Dendritic cell treated with granulocyte-macrophage colony-stimulating factor and Interleukin-4, amounts not matched to agents 40 ng/mL and 50 ng/mL, for 4 days (primary cell): ENCODE results near the gene PHF2.

Source experiments
- H3K27ac Mint-ChIP-seq: one replicate; pipeline ENCODE4 v1.8.0; 2022; ENCODE audit warnings: mild to moderate bottlenecking, mixed read lengths
- H3K27me3 Mint-ChIP-seq: one replicate; pipeline ENCODE4 v1.8.0; 2022; ENCODE audit warnings: mild to moderate bottlenecking, mixed read lengths
- H3K36me3 Mint-ChIP-seq: one replicate; pipeline ENCODE4 v1.8.0; 2022; ENCODE audit warnings: low read depth, mixed read lengths
- H3K4me1 Mint-ChIP-seq: one replicate; pipeline ENCODE4 v1.8.0; 2022; ENCODE audit warnings: low read depth, mixed read lengths
- H3K4me3 Mint-ChIP-seq: one replicate; pipeline ENCODE4 v1.8.0; 2022; ENCODE audit warnings: mild to moderate bottlenecking, moderate library complexity, mixed read lengths
- H3K9me3 Mint-ChIP-seq: one replicate; pipeline ENCODE4 v1.8.0; 2022; ENCODE audit warnings: mixed read lengths
- intact Hi-C: fragments of 100-400 bp; cut with micrococcal nuclease; formaldehyde crosslinking; loops from one replicate; pipeline ENCODE4 v1.15.0; 2022

PHF2 gene

GRCh38 chr9:93656426-93657239 is 80.2 kb downstream of the PHF2 start:
- intact Hi-C loops: no loop called here
- H3K9me3 Mint-ChIP-seq: no peaks in the 10 kb centered on the region

DNA sequence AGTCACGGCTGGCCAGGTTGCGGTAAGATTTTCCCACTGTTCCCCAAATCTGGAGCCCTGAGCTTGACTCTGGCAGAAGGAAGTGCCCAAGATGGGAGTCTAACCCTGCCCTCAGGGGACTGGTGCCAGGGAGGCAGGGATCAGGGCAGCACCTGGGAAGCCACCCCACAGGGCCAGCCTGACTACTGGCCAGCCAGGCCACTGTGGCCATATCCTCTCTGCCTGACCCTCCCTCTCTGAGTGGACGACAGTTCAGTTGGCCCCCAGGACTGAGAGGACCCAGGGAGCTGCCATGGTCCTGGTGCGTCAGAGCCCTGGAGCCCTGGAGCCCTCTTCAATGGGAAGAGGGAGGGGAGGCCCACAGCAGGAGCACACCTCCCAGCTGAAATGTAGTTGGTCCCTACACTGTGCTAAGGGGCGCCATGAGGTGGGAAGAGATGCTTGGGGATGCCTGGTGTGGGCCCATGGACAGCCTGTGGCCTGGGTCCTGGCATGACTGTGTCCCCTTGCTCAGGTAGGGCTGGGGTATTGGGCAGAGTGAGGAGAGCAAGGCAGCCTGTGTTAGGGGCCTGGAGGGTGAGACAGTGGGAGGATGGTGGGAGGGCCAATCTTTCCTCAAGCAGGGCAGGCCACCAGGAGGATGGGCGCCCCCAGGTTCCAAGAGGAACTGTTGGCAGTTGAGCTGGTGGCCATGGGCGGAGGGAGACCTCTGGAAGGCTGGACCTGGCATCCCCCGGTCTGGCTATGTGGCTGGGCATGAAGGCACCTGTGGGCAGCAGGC is 81.1 kb downstream of the PHF2 start:
- H3K27ac Mint-ChIP-seq: no peak overlapping the region
- H3K4me1 Mint-ChIP-seq: no peaks in the 10 kb centered on the region
- no peaks in the 10 kb centered on the region for H3K36me3 Mint-ChIP-seq
- no peaks in the 10 kb centered on the region for H3K9me3 Mint-ChIP-seq
- intact Hi-C loops: no loop called here
- H3K4me3 Mint-ChIP-seq: no peak overlapping the region
- no peaks in the 10 kb centered on the region for H3K27me3 Mint-ChIP-seq

More at GRCh38 chr9:93656426-93657239, 80.2 kb downstream of the PHF2 start:
- H3K4me3 Mint-ChIP-seq: no peak overlapping the region
- no peaks in the 10 kb centered on the region for H3K4me1 Mint-ChIP-seq
- no peak overlapping the region for H3K27ac Mint-ChIP-seq
- no peaks in the 10 kb centered on the region for H3K36me3 Mint-ChIP-seq
- no peaks in the 10 kb centered on the region for H3K27me3 Mint-ChIP-seq

GRCh38 chr9:93658184-93658925 is 82.0 kb downstream of the PHF2 start:
- Mint-ChIP-seq H3K4me1 (no peaks in the 10 kb centered on the region), H3K36me3 (no peaks in the 10 kb centered on the region), H3K4me3 (no peak overlapping the region), H3K27ac (no peak overlapping the region), H3K9me3 (no peaks in the 10 kb centered on the region), H3K27me3 (no peaks in the 10 kb centered on the region)
- intact Hi-C loops: no loop called here

- Mint-ChIP-seq H3K27ac (no peak overlapping the region), H3K36me3 (no peaks in the 10 kb centered on the region), H3K9me3 (no peaks in the 10 kb centered on the region), H3K4me3 (no peak overlapping the region), H3K4me1 (no peaks in the 10 kb centered on the region), H3K27me3 (no peaks in the 10 kb centered on the region)
- intact Hi-C loops: no loop called here
These were observed 82.9 kb downstream of the PHF2 start for GRCh38 chr9:93659044-93659836.

DNA sequence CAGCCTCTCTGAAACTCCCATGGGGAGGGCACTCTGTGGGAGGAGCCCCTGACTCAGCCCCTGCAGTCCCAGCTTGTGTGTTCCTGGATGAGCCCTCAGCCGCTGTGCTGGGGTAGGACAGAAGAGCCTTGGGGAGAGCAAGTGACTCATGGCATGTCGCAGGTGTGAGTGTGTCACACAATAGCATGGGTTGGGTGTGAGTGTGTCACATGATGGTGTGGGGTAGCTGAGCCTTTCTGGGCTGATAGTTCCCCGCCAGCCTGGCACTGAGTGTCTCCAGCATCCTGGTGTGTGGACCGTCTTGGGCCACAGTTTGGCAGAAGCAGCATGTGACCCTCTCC is 83.4 kb downstream of the PHF2 start:
- H3K9me3 Mint-ChIP-seq: no peaks in the 10 kb centered on the region
- no peaks in the 10 kb centered on the region for H3K4me1 Mint-ChIP-seq
- no peak overlapping the region for H3K27ac Mint-ChIP-seq
- no peaks in the 10 kb centered on the region for H3K36me3 Mint-ChIP-seq
- intact Hi-C loops: no loop called here
- no peak overlapping the region for H3K4me3 Mint-ChIP-seq
- H3K27me3 Mint-ChIP-seq: no peaks in the 10 kb centered on the region

DNA sequence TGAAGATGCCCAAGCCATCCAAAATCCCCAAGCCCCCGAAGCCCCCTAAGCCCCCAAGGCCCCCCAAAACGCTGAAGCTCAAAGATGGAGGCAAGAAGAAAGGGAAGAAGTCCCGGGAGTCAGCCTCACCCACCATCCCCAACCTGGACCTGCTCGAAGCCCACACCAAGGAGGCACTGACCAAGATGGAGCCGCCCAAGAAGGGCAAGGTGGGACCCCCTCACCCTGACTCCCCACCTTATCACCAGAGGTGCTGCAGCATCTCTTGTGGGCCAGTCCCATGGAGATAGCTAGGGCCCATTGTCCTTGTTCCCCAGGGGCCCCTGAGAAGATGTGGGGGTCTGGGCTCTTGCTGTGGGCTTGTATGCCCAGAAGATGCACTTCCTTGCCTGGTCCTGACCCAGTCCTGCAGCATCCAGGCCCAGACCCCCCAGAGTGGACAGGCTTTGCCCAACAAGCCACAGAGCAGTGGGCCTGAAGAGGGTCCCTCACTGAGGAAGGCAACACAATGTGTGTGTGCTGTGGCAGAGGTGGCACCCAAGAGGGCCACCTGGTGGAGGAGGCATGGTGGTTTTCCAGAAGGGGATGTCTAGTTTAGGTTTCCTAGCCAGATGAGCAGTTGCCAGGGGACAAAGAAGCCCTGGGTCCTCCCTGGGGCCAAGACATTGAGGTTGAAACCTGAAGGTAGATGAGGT is 84.1 kb downstream of the PHF2 start:
- Mint-ChIP-seq H3K27me3 (no peaks in the 10 kb centered on the region), H3K4me3 (no peak overlapping the region), H3K36me3 (peaks cover 4% of the 10 kb centered on the region), H3K9me3 (no peaks in the 10 kb centered on the region), H3K4me1 (no peaks in the 10 kb centered on the region), H3K27ac (no peak overlapping the region)
- intact Hi-C loops: no loop called here

DNA sequence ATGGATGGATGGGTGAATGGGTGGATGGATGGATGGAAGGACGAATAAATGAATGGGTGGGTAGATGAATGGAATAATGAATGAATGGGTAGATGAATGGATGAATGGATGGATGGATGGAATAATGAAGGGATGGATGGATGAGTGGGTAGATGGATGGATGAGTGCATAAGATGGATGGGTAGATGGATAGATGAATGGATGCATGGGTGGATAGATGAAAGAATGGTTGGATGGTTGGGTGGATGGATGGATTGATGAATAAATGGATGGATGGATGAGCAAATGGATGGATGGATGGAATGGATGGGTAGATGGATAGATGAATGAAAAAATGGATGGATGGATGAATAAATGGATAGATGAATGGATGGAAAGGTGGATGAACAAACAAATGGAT is 85.2 kb downstream of the PHF2 start:
- intact Hi-C loops: no loop called here
- Mint-ChIP-seq H3K36me3 (peaks cover 15% of the 10 kb centered on the region), H3K27ac (no peak overlapping the region), H3K9me3 (no peaks in the 10 kb centered on the region), H3K4me3 (no peak overlapping the region), H3K27me3 (no peaks in the 10 kb centered on the region), H3K4me1 (no peaks in the 10 kb centered on the region)

DNA sequence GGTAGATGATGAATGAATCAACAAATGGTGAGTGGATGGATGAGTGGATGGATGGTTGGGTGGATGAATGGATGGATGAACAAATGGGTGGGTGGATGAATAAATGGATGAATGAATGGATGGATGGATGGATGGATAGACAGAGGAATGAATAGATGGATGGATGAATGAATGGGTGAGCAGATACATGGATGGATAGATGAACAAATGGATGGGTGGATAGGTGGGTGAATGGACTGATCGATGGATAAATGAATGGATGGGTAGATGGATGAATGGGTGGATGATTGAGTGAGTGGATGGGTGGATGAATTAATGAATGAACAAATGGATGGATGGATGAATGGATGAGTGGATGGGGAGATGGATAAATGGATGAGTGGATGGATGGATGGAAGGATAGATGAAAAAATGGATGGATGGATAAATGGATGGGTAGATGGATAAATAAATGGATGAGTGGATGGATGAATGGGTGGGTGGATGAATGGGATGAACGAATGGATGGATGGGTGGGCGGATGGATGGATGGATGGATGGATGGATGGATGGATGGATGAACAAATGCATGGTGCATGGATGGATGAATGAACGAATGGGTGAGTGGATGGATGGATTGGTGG is 85.7 kb downstream of the PHF2 start:
- H3K27me3 Mint-ChIP-seq: no peaks in the 10 kb centered on the region
- H3K36me3 Mint-ChIP-seq: peaks cover 20% of the 10 kb centered on the region
- intact Hi-C loops: no loop called here
- H3K4me1 Mint-ChIP-seq: no peaks in the 10 kb centered on the region
- no peak overlapping the region for H3K4me3 Mint-ChIP-seq
- H3K27ac Mint-ChIP-seq: no peak overlapping the region
- H3K9me3 Mint-ChIP-seq: no peaks in the 10 kb centered on the region

DNA sequence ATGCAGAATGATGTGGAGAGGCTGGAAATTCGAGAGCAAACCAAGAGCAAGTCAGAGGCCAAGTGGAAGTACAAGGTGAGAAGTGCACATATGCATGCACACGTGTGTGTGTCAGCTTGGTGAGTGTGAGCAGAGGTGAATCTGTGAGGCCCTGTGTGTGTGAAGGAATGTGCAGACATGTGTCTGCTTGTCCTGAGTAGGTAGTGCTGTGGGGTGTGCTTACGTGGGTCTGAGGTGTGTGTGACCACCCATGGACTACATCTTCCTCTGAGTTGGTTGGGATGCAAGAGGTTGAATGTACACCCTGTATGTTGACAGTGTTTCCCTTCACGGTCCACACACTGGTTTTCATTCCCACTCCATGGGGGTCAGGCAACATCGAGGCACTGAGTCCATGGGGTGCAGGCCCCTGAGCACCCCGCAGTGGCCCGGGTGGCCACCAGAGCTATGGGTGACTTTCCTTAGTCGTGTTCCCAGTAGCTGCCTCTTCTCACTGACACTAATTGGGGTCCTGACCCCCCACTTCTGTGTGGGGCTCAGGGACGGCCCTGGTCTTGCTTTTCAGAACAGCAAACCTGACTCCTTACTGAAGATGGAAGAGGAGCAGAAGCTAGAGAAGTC is 86.7 kb downstream of the PHF2 start:
- no peaks in the 10 kb centered on the region for H3K4me1 Mint-ChIP-seq
- no peaks in the 10 kb centered on the region for H3K27me3 Mint-ChIP-seq

GRCh38 chr9:93663877-93664548 is 87.6 kb downstream of the PHF2 start:
- Mint-ChIP-seq H3K27me3 (no peaks in the 10 kb centered on the region), H3K9me3 (no peaks in the 10 kb centered on the region), H3K4me3 (no peak overlapping the region), H3K27ac (no peak overlapping the region), H3K4me1 (no peaks in the 10 kb centered on the region), H3K36me3 (peaks cover 39% of the 10 kb centered on the region)
- intact Hi-C loops: no loop called here

More for the DNA sequence above, 86.7 kb downstream of the PHF2 start:
- intact Hi-C loops: no loop called here
- H3K4me3 Mint-ChIP-seq: no peak overlapping the region
- no peak overlapping the region for H3K27ac Mint-ChIP-seq
- no peaks in the 10 kb centered on the region for H3K9me3 Mint-ChIP-seq
- peaks cover 29% of the 10 kb centered on the region for H3K36me3 Mint-ChIP-seq

DNA sequence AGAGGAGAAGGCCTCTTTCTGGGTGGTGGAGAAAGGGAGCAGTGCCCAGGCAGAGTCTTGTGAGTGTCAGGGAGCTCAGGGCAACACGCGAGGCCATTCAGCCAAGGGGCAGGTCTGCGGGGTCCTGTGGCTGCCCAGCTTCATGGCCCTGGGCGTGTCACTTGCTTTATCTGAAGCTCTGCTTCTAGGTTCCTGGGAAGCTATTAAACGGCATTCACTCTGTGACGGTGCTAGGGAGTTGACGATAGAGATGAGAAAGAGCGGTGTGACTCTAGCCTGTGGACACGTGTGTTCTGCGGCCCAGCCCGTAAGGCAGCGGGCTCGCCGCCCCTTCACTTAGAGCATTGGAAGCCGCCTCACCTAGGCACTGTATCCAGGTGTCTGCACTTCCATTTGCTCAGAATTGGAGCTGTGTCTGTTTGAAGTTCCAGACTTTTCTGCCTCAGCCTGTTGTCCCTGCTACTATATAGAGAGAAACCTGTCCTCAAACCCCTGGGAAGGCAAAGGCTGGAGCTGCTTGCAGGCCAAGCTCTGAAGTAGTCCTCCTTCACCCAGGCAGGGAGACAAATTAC is 88.3 kb downstream of the PHF2 start:
- intact Hi-C loops: no loop called here
- Mint-ChIP-seq H3K27ac (no peak overlapping the region), H3K36me3 (peaks cover 39% of the 10 kb centered on the region), H3K27me3 (no peaks in the 10 kb centered on the region), H3K4me3 (no peak overlapping the region), H3K4me1 (no peaks in the 10 kb centered on the region), H3K9me3 (no peaks in the 10 kb centered on the region)

DNA sequence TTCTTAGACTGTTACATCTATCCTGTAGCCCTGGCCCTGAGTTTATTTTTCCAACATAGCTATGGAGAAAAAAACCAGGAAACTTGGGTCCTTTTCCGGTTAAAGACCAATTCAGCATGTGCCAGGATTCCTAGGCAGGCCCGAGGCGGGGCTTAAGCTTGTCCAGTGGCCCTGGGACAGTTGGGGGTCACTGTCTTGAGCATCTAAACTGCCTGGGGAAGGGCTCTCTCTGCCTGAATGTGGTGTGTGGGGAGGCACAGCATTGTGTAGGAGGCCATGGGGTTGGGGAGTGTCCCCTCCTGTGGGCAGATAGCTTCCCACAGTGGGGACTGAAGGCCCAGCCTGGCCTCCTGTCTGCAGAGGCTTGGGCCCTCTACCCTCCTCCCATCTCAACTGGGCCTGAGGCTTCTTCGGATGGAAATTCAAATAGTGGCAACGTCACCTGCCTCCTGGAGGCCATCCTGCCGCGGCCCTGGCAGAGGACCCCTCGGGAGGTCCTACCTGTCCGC is 88.8 kb downstream of the PHF2 start:
- intact Hi-C loops: no loop called here
- no peaks in the 10 kb centered on the region for H3K4me1 Mint-ChIP-seq
- no peaks in the 10 kb centered on the region for H3K9me3 Mint-ChIP-seq
- H3K36me3 Mint-ChIP-seq: peaks cover 39% of the 10 kb centered on the region
- no peaks in the 10 kb centered on the region for H3K27me3 Mint-ChIP-seq
- H3K27ac Mint-ChIP-seq: no peak overlapping the region
- H3K4me3 Mint-ChIP-seq: no peak overlapping the region
